Amniotic stem cell (primary cell): Measurements from ENCODE around the gene FOSL1.
"Not testable (repeated sequence)": the region's sequence is repeated elsewhere in the genome, so short reads cannot be mapped to it uniquely, and the experiment has no call there.

Experiments
- DNase-seq: peaks from one replicate; lab custom pipeline; 2025; lab: John Stamatoyannopoulos, UW

The FOSL1 gene

DNA sequence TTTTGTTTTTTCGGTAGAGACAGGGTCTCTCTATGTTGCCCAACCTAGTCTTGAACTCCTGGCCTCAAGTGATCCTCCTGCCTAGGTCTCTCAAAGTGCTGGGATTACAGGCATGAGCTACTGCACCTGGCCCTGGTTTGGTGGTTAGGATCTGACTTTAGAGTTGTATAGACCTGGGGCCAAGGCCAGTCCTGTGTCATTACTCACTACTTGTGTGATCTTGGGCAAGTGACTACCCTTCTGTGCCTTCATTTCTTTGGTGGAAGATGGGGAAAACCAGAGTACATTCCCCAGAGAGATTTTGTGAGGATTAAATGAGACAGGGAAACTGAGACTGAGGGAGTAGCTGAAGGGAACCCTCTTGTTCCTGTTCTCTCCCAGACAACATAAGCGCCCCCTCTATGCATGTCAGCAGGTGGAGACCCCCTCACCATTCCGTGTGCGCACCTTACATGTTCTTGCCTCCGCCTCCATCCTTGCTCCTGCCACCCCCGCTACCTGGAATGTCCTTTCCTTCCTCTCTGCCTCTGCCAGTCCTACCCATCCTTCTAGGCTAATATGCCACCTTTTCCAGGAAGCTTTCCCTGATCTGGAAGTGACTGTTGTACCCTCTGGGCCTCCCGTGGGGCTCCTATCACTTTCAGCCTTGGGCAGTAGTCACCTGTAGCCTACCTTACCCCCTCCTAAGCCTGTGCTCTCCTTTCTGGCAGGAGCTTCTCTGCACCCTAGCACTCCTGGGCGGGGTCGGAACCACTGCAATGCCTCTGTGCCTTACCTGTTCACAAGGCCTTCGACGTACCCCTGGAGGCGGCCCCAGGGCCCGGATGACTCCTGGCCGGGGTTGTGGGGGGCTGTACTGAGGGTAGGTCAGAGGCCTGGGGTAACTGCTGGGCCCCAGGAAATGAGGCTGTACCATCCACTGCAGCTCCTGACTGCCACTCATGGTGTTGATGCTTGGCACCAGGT lies 3.9 kb downstream of the FOSL1 start:
- DNase-seq = no peak

DNA sequence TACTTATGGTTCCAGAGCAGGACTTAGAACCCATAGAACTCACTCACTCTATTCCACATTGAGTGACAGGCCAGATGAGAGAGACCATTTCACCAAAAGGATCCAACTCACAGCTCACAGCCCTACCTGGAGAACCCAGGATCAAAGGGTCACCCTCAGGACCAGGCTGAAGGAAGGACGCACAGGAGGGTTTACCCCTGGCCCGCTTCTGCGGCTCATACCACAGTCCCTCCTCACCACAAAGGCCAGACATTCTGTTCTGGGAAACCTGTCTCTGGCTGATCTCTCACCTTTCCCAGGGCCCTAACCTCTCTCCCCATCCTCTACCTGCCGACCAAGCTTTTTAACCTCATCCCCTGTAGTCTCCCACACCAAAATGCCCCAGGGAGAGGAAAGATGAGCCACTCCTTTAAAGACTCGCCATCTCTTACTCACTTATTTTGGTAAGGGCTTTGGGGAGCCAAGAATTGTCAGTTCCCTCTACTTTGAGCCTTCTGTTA lies 4.7 kb downstream of the FOSL1 start:
- no peak for DNase-seq

DNA sequence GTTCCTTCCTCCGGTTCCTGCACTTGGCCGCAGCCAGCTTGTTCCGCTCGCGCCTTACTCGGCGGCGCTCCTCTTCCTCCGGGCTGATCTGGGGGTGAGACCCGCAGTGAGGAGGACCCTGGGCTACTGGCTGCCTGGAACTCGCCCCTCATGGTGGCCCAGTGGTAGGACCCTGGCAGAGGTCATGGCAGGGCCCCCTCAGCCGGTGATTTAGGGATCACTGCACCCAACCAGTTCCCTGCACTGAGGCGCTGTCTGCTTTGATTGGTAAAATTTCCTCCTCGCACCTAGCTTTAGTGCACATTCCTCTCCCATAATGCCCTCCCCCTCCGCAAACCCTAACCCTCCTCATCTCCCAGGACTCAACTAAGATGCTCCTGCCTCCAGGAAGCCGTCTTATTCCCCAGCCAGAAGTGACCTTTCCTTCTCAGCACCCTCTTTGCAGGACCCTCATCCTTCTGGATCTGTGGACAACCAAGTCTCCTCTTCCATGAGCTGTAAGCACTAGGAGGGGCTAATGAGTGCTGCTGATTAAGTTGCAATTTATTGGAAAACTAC lies 6.1 kb downstream of the FOSL1 start:
- DNase-seq = no peak

DNA sequence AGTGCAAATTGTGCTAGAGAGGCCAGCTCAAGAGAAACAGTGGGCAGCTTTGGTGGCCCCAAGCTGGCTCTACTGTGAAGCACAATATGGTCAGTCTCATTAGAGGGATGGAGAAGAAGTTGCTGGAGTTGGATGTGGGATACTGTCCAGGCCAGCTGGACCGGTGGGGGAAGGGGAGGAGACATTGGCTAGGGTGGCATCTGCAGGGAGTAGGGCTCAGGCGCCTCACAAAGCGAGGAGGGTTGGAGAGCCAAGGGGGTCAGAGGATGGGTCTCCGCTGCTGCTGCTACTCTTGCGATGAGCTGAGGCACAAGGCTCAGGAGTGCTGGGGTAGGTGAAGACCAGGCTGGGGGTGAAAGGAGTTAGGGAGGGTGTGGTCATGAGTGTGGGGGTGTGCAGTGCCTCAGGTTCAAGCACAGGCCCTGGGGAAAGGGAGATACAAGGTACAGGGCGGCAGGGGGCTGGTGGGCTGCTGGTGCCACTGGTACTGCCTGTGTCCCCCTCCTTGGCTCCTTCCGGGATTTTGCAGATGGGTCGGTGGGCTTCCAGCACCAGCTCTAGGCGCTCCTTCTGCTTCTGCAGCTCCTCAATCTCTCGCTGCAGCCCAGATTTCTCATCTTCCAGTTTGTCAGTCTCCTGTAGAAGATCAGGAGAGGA lies 7.4 kb downstream of the FOSL1 start:
- no peak for DNase-seq

DNA sequence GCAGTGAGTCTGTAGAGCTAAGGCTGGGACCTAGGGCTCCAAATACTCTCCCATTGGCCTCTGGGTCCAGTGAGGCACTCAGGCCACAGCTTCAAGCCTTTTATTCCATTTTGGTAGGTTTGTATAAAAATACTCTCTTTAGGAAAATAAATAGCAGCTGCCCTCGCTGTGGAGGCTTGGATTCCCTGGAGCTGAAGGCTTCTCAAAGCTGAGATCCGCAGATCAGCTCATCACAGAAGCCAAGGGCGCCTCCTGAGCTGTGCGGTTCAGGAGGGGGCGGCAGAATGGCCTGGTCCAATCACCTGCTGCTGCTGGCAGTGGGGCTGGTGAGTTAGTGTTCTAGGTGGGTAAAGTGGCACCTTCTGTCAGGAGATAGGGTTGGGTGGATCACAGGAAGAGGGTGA lies 8.0 kb downstream of the FOSL1 start:
- not testable (repeated sequence) for DNase-seq

DNA sequence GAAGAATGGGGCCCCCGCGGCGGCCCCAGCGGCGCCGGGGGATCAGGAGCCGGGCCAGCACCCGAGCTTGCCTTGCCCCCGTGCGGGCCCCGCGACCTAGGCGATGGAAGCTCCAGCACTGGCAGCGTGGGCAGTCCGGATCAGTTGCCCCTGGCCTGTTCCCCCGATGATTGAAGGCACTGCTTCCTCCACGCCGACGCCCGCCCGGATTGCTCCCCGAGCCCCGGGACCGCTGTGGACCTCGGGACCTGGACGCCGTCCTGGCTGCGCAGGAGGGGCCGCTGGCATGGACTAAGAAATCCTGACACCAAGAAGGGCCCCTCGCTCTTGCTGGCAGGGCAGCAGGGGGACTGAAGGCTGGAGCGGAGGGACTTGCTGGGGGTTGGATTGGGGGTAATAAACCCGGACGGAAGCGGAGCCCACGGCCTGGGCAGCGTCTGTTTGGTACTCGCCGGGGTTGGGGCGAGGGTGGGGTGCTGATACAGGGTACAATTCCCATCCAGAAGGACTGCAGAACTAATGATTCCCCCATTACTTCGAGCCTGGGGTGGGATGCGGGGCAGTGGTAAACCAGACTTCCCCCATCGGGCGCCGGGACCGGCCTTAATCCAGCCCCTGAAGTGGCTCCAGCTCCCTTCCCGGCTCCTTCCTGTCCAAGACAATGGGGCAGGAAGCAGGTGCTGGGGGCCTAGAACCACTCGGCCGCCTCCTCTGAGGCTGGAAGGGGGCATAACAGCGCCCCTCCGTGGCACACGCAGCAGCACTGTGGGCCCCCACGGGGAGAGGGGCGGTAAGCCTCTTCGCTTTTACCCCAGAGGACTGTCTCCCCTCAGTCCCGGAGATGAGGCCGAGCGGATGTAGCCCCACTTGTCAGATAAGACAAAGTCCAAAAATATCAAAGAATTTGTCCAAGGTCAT lies 8.7 kb downstream of the FOSL1 start:
- no peak for DNase-seq

DNA sequence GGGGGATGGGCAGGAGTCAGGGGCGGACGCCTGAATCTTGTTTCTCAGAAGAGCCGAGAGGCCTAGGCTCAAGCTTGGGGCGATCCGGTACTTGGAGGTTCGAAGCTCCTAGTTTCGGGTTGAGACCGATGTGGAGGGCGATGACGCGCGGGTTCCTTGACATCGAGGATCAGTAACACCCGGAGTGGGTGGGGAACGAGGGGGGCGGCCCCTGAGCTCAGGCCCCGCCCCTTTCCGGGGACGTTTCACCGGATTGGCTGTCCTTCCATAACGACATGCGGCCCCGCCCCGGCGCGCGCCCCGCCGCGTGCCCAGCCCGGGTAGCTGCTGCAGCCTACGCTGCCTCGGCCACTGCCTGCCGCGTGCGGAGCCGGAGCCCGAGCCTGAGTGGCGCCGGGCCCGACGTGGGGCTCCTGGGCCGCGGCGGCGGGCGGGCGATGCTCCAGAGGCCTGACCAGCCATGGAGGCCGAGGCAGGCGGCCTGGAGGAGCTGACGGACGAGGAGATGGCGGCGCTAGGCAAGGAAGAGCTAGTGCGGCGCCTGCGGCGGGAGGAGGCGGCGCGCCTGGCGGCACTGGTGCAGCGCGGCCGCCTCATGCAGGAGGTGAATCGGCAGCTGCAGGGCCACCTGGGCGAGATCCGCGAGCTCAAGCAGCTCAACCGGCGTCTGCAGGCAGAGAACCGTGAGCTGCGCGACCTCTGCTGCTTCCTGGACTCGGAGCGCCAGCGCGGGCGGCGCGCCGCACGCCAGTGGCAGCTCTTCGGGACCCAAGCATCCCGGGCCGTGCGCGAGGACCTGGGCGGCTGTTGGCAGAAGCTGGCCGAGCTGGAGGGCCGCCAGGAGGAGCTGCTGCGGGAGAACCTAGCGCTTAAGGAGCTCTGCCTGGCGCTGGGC lies 9.6 kb downstream of the FOSL1 start, which contains the start of gene CCDC85B:
Gene CCDC85B (plus strand): TSS at position 350 of the 895 bp plus-strand sequence. CDS start 111 bp downstream, at position 461.
- peak; percentile 96 for DNase-seq

DNA sequence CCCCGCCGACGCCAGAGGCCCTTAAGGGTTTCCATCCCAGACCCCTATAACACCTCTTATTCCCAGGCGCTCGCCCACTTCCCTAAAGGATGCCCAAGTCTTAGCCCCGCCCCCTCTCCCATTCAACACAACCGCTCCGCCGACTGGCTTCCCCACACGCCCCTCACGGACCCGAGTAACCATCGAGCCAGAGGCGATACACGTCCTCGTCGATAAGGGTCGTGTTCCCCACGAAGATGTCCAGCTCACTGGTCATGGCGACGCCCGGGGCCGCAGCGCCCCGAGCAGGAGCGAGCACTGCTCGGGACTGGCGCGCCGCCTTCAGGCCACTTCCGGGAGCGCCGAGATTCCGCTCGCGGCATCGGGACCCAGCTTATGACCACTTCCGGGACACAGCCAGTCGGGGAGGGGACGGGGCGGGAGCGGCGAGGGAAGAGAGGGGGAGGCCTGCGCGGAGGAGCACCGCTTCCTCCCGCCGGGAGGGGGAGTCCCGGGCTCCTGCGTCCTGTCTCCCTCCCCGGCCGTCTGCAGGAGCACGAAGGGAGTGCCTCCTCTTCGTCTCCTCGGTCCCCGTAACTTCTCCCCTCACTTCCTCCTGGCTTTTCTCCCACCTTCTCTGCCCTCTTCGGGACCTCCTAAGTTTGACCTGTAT lies 11.9 kb downstream of the FOSL1 start, which contains the start of gene FIBP:
Gene FIBP (minus strand): TSS at position 309 of the 652 bp plus-strand sequence. CDS start 53 bp downstream, at position 256.
- DNase-seq = peak; percentile 93

DNA sequence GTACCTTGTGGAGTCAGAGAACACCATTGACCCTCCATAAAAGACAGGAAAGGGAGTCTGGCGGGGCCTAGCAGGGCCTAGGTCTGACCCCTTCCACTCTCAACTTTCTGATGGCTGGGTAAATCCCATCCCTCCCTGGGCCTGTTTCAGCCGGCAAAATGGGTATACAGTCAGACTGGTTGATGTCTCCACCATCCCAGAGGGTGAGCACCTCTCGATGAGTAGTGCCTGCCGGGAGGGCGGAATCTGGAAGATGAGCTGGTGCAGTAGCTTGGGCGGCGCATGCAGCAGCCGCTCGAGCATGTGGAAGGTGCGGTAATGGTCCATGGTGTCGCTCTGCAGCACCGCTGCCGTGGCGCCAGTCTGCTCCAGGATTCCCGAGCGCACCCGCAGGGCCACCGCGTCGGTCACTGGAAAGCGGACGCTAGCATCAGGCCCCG lies 12.4 kb downstream of the FOSL1 start:
- DNase-seq = no peak

DNA sequence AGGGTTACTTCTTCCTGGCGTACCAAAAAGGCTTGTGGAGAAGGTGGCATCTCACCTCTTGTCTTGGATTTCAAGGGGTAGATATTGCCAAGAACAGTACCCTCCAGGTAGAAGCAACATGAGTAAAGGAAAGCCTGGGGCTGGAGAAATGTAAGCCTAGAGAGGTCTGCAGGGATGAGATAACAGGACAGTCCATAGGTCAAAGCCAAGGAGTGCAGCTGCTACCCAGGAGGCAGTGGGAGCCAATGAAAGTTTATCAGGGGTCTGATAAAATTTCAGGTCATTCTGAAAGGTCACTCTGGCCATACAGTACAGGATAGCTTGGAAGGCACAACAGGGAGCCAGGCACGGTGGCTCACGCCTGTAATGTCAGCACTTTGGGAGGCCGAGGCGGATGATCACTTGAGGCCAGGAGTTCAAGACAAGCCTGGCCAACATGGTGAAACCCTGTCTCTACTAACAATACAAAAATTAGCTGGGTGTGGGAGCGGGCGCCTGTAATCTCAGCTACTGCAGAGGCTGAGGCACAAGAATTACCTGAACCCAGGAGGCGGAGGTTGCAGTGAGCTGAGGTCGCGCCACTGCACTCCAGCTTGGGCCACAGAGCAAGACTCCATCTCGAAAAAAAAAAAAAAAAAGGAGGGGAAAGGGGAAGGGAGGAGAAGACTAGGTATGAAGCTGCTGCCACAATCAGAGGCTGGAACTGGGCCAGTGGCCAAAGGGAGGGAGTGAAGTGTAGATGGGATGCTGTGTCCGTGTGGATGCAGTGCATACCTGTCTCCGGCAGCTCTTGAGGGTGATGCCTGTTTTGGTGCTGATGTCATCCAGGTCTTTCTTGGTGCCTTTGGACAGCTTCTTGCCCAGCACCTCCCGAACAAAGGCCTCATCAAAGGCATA lies 13.1 kb downstream of the FOSL1 start:
- DNase-seq = no peak

DNA sequence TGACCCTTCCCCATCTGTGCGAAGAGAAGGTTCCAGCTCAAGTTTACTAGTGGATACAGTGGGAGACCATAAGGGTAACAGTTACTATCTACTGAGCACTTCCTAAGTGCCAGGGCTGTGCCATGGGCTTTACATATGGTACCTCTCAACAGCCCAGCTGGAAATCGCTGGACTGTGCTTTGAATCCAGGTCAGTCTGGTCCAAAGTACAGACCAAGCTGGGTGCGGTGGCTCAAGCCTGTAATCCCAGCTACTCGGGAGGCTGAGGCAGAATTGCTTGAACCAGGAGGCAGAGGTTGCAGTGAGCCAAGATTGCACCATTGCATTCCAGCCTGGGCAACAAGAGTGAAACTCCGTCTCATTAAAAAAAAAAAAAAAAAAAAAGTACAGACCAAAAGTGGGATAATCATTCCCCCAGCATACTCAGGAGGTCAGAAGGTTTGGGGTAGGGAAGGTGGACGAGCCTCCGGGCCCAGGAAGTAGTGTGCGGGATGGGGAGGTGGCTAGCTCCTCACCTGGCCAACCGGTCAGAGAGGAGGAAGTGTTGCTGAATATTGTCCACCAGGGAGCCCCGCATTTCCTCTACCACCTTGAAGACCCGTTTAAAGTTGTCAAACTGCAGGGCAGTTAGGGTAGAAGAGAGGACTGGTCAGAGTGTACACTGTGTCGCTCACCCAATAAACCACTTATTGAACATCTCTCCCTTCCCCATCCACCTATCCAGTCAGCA lies 14.2 kb downstream of the FOSL1 start:
- no peak for DNase-seq

DNA sequence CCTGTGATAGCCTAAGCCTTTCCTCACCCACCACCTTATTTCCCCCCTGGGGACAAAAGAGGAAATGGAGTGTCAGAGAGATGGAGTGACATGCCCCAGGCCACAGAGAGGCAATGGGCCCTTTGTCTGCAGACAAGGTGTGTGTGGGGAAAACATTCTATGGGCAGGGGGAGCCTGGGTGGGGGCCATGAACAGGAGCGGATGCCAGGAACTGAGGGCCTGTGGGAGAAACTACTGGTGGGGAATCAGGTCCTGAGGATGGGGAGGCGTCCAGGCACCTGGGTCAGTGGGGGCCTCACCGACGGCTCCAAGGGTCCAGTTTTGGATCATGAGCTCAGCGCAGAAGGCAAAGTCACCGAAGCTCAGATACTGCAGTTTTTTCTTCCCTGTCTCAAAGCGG lies 15.0 kb downstream of the FOSL1 start:
- DNase-seq = no peak

DNA sequence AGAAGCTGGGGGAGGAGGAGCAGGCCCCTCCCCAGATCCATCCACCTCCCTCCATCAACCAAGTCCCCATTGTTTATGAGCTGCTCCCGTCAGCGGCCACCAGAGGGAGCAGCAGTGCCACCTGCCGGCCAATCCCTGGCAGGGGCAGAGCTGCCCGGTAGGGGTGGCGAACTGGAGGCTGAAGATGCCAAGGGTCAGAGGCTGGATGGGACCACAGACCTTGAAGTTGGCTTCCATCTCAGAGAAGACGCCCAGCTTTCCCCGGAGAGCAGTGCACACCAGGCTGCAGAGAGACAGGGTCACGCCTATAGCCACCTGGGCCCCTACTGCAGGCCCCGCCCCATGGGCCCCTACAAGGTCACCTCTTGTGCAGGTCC lies 15.5 kb downstream of the FOSL1 start:
- no peak for DNase-seq

DNA sequence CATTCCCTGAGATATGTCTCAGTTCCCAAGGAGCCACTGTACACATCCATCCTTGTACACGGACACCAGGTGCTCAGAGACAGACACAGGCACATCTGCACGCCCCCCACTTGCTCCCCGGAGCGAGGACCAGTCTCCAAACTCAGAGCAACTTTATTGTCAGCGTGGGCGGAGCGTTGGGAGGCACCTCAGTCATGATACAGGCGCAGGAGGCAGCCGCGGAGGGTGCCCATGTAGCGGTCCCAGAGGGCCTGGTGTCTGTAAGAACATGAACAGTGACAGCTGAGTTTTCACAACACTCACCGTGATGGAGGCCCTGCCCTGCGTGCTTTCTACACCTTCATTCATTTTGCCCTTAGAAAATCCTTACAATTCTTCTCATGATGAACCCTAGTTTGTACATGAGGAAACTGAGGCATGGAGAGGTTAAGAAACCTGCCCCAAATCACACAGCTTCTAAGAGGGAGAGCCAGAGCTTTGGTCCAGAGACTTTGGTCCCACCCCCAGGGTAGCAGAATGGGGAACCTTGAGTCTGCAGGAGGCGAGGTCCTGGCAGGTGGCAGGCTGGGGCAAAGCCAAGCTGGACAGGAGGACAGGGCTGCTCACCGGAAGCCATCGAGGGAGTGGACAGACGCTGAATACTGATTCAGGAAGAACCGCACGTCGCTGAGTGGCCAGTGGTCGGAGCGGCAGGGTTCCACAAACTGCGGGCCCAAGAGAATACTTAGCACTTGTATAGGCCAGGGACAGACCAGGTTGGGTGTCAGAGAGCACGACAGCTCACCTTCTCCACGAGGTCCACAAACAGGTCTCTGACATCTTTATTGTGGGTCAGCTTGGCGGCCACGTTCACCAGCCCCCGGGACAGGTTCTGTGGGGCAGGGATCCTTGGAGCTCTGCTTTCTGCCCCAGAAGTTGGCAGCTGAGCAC lies 16.1 kb downstream of the FOSL1 start:
- DNase-seq = no peak

DNA sequence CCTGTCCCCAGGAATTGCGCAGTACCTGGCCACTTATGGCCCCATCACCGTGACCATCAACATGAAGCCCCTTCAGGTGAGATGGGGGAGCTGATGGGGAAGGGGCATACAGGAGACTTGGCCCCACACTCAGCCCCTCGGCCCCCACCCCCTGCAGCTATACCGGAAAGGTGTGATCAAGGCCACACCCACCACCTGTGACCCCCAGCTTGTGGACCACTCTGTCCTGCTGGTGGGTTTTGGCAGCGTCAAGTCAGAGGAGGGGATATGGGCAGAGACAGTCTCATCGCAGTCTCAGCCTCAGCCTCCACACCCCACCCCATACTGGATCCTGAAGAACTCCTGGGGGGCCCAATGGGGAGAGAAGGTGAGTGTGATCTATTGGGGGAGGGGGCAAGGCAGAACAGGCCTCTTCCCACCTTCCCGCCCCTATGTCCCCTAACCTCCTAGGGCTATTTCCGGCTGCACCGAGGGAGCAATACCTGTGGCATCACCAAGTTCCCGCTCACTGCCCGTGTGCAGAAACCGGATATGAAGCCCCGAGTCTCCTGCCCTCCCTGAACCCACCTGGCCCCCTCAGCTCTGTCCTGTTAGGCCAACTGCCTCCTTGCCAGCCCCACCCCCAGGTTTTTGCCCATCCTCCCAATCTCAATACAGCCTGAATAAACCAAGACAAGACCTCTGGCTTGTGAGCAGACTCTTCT lies 17.0 kb downstream of the FOSL1 start:
- no peak for DNase-seq
